Ishikawa (cell line): ENCODE measurements around the gene ADAMTS20.

Experiments
- CEBPB ChIP-seq: IDR thresholded peaks from 2 replicates; pipeline ENCODE4 v1.6.1; 2012
- CREB1 ChIP-seq: IDR thresholded peaks from 2 replicates; pipeline ENCODE4 v1.6.1; 2012; ENCODE audit warnings: low read depth
- EGR1 ChIP-seq: IDR thresholded peaks from 2 replicates; pipeline ENCODE4 v1.6.1; 2012
- EP300 ChIP-seq: IDR thresholded peaks from 2 replicates; pipeline ENCODE4 v1.6.1; 2012; ENCODE audit warnings: borderline replicate concordance
- FOXM1 ChIP-seq: IDR thresholded peaks from 2 replicates; pipeline ENCODE4 v1.6.1; 2012; ENCODE audit warnings: low read depth, borderline replicate concordance
- NFIC ChIP-seq: IDR thresholded peaks from 2 replicates; pipeline ENCODE4 v1.6.1; 2012
- RAD21 ChIP-seq: IDR thresholded peaks from 2 replicates; pipeline ENCODE4 v1.6.1; 2012; ENCODE audit warnings: low read depth
- TAF1 ChIP-seq: IDR thresholded peaks from 2 replicates; pipeline ENCODE4 v1.6.1; 2012; ENCODE audit warnings: low read depth, mild to moderate bottlenecking
- TEAD4 ChIP-seq: IDR thresholded peaks from 2 replicates; pipeline ENCODE4 v1.6.1; 2012
- YY1 ChIP-seq: IDR thresholded peaks from 2 replicates; pipeline ENCODE4 v1.6.1; 2012; ENCODE audit warnings: low read depth
- TF ChIP-seq, protein P1 (sequence below): IDR thresholded peaks from 2 replicates; pipeline ENCODE4 v1.6.1; 2012; ENCODE audit warnings: low read depth, mild to moderate bottlenecking
- TF ChIP-seq, protein P2 (sequence below): IDR thresholded peaks from 2 replicates; pipeline ENCODE4 v1.6.1; 2012

DNA sequence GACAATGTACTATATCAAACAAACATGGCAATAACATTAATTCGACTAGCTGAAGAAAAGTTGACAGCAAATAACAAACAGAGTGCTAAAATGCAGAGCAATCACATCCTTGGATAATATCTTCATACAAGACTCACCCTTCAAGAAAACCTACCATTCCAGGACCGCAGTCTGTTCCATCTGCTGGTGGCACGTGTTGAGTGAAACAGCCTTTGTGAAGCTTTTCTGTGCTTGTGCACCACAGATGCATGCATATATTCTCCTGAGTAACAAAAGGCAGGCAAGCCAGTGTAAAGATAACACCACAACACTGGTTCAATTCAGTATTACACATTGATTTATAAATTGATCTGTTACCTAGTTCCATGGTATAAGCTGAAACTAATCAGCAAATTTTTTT is 89.3 kb downstream of the ADAMTS20 start:
- TF ChIP-seq FOXM1 = no peak
- TF ChIP-seq EP300 = no peak
- TF ChIP-seq TEAD4 = no peak
- TF ChIP-seq, protein P1, sequence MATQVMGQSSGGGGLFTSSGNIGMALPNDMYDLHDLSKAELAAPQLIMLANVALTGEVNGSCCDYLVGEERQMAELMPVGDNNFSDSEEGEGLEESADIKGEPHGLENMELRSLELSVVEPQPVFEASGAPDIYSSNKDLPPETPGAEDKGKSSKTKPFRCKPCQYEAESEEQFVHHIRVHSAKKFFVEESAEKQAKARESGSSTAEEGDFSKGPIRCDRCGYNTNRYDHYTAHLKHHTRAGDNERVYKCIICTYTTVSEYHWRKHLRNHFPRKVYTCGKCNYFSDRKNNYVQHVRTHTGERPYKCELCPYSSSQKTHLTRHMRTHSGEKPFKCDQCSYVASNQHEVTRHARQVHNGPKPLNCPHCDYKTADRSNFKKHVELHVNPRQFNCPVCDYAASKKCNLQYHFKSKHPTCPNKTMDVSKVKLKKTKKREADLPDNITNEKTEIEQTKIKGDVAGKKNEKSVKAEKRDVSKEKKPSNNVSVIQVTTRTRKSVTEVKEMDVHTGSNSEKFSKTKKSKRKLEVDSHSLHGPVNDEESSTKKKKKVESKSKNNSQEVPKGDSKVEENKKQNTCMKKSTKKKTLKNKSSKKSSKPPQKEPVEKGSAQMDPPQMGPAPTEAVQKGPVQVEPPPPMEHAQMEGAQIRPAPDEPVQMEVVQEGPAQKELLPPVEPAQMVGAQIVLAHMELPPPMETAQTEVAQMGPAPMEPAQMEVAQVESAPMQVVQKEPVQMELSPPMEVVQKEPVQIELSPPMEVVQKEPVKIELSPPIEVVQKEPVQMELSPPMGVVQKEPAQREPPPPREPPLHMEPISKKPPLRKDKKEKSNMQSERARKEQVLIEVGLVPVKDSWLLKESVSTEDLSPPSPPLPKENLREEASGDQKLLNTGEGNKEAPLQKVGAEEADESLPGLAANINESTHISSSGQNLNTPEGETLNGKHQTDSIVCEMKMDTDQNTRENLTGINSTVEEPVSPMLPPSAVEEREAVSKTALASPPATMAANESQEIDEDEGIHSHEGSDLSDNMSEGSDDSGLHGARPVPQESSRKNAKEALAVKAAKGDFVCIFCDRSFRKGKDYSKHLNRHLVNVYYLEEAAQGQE = no peak
- TF ChIP-seq YY1 = no peak
- TF ChIP-seq TAF1 = no peak
- TF ChIP-seq NFIC = no peak
- TF ChIP-seq, protein P2, sequence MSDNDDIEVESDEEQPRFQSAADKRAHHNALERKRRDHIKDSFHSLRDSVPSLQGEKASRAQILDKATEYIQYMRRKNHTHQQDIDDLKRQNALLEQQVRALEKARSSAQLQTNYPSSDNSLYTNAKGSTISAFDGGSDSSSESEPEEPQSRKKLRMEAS = no peak
- TF ChIP-seq CEBPB = no peak
- TF ChIP-seq RAD21 = no peak
- TF ChIP-seq EGR1 = no peak
- no peak for TF ChIP-seq CREB1
